BJ (cell line): Measurements from ENCODE around the gene ZNHIT6. TPM values are rescaled to one million over a fixed set of nuclear protein-coding genes. Genes with fewer than 3 reads are reported as not detected.

Experiments
- CTCF ChIA-PET: fragments of 350-600 bp; formaldehyde crosslinking; extraction: SDS; loops from one replicate; lab custom pipeline; 2021; ENCODE audit warnings: antibody characterized with exemption, inconsistent platforms; lab: Yijun Ruan, JAX
- POLR2A ChIA-PET: fragments of 300-600 bp; sonication (Branson Sonifier 250); formaldehyde crosslinking; extraction: SDS; loops from one replicate; lab custom pipeline; 2021; ENCODE audit warnings: antibody characterized with exemption; lab: Charles Lee
- DNase-seq: peaks from one replicate; pipeline ENCODE4 v3.0.0-alpha.2; 2011; ENCODE audit warnings: low read depth
- H3K27me3 ChIP-seq: 2 replicates; pipeline ENCODE4 v1.6.0; 2011; ENCODE audit warnings: low read length; ENCODE audit not compliant: control insufficient read depth, insufficient read depth
- H3K36me3 ChIP-seq: 2 replicates; pipeline ENCODE4 v1.5.1; 2011; ENCODE audit warnings: low read length; ENCODE audit not compliant: control insufficient read depth, insufficient read depth
- H3K4me3 ChIP-seq: 2 replicates; pipeline ENCODE4 v1.5.1; 2011; ENCODE audit warnings: low read depth, mild to moderate bottlenecking, control low read depth, low read length
- polyA plus RNA-seq: library from polyadenylated mRNA; depleted of rRNA; stranded (reverse); fragments of >200 nt; gene quantifications from 2 replicates; pipeline ENCODE4 v1.2.3, GENCODE V29; 2011
- TF ChIP-seq, protein P1 (sequence below): IDR thresholded peaks from 2 replicates; pipeline ENCODE4 v1.5.1; 2011; ENCODE audit warnings: low read depth, mild to moderate bottlenecking, control low read depth, inconsistent platforms, low read length, moderate library complexity; ENCODE audit not compliant: insufficient read depth

The ZNHIT6 gene
- polyA plus RNA-seq, 1 experiment: 5.6 TPM

DNA sequence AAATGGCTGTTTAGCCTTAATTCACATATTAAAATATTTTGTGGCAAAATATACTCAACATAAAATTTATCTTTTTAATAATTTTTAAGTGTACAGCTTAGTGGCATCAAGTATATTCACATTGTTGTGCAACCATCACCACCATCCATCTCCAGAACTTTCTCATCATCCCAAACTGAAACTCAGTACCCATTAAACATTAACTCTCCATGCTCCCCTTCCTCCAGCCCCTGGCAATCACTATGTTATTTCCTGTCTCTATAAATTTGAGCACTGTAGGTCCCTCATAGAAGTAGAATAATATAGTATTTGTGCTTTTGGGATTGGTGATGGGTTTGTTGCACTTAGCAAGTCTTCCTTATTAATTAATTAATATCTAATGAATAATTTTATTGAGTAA, 98.3 kb downstream of the ZNHIT6 start:
- TF ChIP-seq, protein P1, sequence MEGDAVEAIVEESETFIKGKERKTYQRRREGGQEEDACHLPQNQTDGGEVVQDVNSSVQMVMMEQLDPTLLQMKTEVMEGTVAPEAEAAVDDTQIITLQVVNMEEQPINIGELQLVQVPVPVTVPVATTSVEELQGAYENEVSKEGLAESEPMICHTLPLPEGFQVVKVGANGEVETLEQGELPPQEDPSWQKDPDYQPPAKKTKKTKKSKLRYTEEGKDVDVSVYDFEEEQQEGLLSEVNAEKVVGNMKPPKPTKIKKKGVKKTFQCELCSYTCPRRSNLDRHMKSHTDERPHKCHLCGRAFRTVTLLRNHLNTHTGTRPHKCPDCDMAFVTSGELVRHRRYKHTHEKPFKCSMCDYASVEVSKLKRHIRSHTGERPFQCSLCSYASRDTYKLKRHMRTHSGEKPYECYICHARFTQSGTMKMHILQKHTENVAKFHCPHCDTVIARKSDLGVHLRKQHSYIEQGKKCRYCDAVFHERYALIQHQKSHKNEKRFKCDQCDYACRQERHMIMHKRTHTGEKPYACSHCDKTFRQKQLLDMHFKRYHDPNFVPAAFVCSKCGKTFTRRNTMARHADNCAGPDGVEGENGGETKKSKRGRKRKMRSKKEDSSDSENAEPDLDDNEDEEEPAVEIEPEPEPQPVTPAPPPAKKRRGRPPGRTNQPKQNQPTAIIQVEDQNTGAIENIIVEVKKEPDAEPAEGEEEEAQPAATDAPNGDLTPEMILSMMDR: no peak
- ChIA-PET CTCF (interaction anchor here (1.3 to 1.5 kb wide), 2 partner anchors 32 to 147 kb away, joined by 3 read pairs; no protein-coding TSS in a partner anchor), POLR2A (no interaction called here)
- Histone ChIP-seq H3K27me3 (no peaks in the 10 kb centered on the region), H3K36me3 (no peaks in the 10 kb centered on the region), H3K4me3 (no peak overlapping the region)
- no peak for DNase-seq

DNA sequence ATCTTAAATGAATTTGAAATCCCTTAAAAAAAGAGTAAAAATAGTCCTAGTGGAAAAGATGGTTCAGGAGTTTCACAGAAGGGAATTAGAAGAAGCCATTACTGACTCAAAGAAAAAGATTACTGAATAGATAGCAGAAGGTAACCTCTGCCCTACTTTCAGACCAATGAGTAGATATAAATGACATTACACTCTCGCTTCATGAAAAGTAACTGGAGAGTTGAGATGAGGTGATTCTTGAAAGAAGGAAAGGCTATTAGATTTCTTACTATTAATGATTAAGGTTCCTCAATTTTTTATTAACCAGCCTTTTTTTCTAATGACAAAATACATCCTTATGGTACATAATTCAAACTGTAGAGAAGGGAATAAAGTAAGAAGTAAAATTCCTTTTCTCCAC, 99.4 kb downstream of the ZNHIT6 start:
- ChIA-PET POLR2A (interaction anchor here (1.3 to 3.2 kb wide), 2 partner anchors 24 to 31 kb away, joined by 3 to 44 read pairs; no protein-coding TSS in a partner anchor), CTCF (interaction anchor here (0.9 to 2.6 kb wide), 4 partner anchors 15 to 300 kb away, joined by 3 to 10 read pairs (median 4); no protein-coding TSS in a partner anchor)
- DNase-seq: no peak
- Histone ChIP-seq H3K27me3 (no peaks in the 10 kb centered on the region), H3K36me3 (no peaks in the 10 kb centered on the region), H3K4me3 (no peak overlapping the region)
- TF ChIP-seq, protein P1: no peak

DNA sequence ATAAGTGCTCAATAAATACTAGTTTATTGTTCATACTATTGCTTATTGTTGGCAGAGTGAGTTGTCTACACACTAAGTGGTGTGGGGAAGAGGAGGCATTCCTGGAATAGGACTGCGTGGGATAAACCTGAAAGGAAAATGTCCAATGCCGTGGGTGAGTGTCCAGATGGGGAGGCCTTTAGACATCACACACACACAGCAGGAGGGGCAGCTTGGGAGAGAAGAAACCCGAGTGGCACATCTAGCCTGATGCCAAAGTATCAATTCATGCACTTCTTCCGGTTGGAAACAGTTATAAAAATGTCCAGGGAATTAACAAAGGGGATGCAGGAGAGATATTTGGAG, 100.3 kb downstream of the ZNHIT6 start:
- no peak for DNase-seq
- CTCF ChIA-PET: interaction anchor here (0.8 to 3.1 kb wide), 7 partner anchors 14 to 300 kb away, joined by 3 to 16 read pairs (median 5); no protein-coding TSS in a partner anchor
- POLR2A ChIA-PET: interaction anchor here (0.7 to 3.2 kb wide), 6 partner anchors 21 to 432 kb away, joined by 3 to 44 read pairs (median 4); partner anchors contain the start of gene CCN1
- H3K36me3 ChIP-seq: no peaks in the 10 kb centered on the region
- TF ChIP-seq, protein P1: no peak
- no peak overlapping the region for H3K4me3 ChIP-seq
- no peaks in the 10 kb centered on the region for H3K27me3 ChIP-seq

DNA sequence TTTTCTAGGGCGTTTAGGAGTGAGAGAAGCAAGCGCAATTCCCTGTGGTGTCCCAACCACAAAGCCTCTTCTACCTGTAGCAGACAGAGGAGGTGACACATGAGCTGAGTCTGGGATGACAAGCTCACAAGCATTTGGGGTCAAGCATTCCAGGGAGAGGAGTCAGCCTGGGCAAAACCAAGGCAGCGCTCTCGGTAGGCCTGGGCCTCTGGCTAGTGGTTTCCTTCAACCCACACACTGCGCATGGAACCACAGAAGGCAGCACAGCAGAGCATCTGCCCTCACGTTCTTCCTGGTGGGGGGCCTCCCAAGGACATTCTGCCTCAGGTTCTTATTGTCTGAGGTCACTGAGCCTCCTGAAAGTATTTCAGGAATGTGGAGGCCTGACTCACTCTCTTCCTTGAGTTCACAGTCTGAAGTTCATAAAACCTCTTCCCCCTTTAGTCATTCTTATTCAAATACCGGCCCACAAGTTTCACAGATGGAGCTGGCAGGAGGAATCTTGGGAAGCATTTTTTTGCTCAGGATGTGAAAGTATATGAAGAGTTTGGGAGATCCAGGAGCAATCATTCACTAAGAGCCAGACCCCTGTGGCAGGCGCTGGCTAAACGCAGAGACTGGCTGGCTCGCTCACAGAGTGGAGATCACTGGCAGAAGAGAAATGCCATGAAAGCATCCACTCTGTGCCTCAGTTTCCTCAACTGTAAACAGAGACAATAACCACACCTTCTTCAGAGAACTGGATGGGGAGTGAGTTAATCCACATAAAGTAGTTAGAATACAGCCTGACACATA, 100.9 kb downstream of the ZNHIT6 start:
- ChIA-PET CTCF (interaction anchor here (1.0 to 3.1 kb wide), 9 partner anchors 13 to 299 kb away, joined by 3 to 16 read pairs (median 7); no protein-coding TSS in a partner anchor), POLR2A (interaction anchor here (0.5 to 3.2 kb wide), 8 partner anchors 21 to 1517 kb away, joined by 3 to 44 read pairs (median 4); partner anchors contain the start of genes CCN1 and ZNHIT6)
- peak; percentile 99 for DNase-seq
- no peak overlapping the region for H3K4me3 ChIP-seq
- TF ChIP-seq, protein P1: no peak
- no peaks in the 10 kb centered on the region for H3K36me3 ChIP-seq
- H3K27me3 ChIP-seq: no peaks in the 10 kb centered on the region

DNA sequence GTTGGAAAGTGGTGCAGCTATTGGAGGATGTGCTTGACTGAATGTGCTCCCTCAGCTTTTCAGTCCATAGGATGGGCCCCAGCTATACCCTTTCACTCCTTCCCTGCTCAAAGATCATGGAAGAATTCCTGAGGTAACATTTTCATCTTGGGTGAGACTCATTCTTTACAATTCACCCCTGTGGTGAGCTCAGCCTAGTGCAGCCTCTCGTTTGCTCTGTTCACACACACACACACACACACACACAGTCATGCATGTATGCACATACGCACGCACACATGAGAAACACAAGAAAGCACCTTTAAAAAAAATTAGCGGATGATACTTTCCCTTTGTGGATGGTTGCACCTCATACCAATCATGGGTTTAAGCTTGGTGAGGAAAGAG, 101.8 kb downstream of the ZNHIT6 start:
- ChIA-PET CTCF (interaction anchor here (1.0 to 3.1 kb wide), 9 partner anchors 9 to 298 kb away, joined by 3 to 16 read pairs (median 7); no protein-coding TSS in a partner anchor), POLR2A (interaction anchor here (0.5 to 3.2 kb wide), 7 partner anchors 22 to 1517 kb away, joined by 3 to 44 read pairs (median 4); partner anchors contain the start of genes CCN1 and ZNHIT6)
- Histone ChIP-seq H3K36me3 (no peaks in the 10 kb centered on the region), H3K4me3 (no peak overlapping the region), H3K27me3 (no peaks in the 10 kb centered on the region)
- TF ChIP-seq, protein P1: no peak
- DNase-seq: no peak
